Thoracic aorta (tissue), 2 donors: Measurements from ENCODE around the gene CDS2. TPM values are rescaled to one million over a fixed set of nuclear protein-coding genes. Genes with fewer than 3 reads are reported as not detected.

Experiments used
- ATAC-seq: fragments of 150-250 bp; one replicate; pipeline ENCODE4 v1.8.0; 2017; ENCODE audit warnings: low read depth; ENCODE audit not compliant: insufficient number of reproducible peaks, low FRiP score
- DNase-seq: peaks from one replicate; pipeline ENCODE4 v3.0.0-alpha.2; 2020; ENCODE audit warnings: low spot score
- H3K27ac ChIP-seq, 2 donors: fragments of 200-600 bp; sonication (generic); 1 replicate in 1 of 2; 2 replicates in 1 of 2; pipeline ENCODE4 v1.5.1; 2016; ENCODE audit warnings: mild to moderate bottlenecking in 2 of 2, moderate library complexity in 2 of 2
- H3K27me3 ChIP-seq: fragments of 200-600 bp; sonication (generic); replicated peaks from 2 replicates; pipeline ENCODE4 v1.6.0; 2016; ENCODE audit warnings: mild to moderate bottlenecking; ENCODE audit not compliant: insufficient read depth
- H3K36me3 ChIP-seq: fragments of 200-600 bp; sonication (generic); one replicate; pipeline ENCODE4 v1.5.1; 2016
- H3K4me1 ChIP-seq, 2 donors: fragments of 200-600 bp; sonication (generic); 1 replicate in 1 of 2; 2 replicates in 1 of 2; pipeline versions ENCODE4 v1.5.1 to v1.6.0; 2016; ENCODE audit warnings: low read depth in 2 of 2, mild to moderate bottlenecking in 1 of 2; ENCODE audit not compliant: control insufficient read depth in 1 of 2
- H3K4me3 ChIP-seq: fragments of 200-600 bp; sonication (generic); 2 replicates; pipeline ENCODE4 v1.5.1; 2016; ENCODE audit warnings: mild to moderate bottlenecking
- H3K9me3 ChIP-seq: fragments of 200-600 bp; sonication (generic); 2 replicates; pipeline ENCODE4 v1.5.1; 2016
- total RNA-seq, 2 donors: library from RNA; depleted of rRNA; stranded (reverse); fragments of >200 nt; gene quantifications; one replicate each; pipeline versions ENCODE4 v1.1.0 to v1.2.3, GENCODE V29; 2016
- TF ChIP-seq, protein P1 (sequence below): fragments of 200-600 bp; sonication (generic); IDR thresholded peaks from one replicate; pipeline ENCODE4 v1.5.1; 2019; ENCODE audit warnings: antibody characterized with exemption

The CDS2 gene
- total RNA-seq, 2 donors from 2014 or later = 63.6 to 85.6 TPM

DNA sequence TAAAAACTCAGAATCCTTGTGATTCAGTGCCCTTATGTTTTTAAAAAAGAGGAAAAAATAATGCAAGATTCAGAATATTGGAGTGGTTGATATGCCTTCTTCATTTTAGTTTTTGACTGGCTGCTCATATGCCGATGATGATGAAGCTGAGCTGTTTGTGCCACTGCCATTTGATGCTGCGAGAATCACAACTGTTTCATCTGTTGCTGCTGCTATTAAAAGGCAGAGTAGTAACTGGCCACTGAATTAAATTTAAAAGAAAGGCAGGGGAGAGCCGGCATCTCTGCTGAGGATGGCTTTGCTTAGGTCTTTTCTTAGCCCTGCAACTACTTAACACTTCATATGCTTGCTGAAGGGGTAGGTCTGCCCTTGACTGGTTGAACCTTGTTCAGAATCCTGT, 33.1 kb downstream of the CDS2 start:
- Histone ChIP-seq H3K4me1 (peaks cover 22 to 58% of the 10 kb centered on the region in 2 donors), H3K27me3 (no peaks in the 10 kb centered on the region), H3K9me3 (no peaks in the 10 kb centered on the region), H3K4me3 (no peak overlapping the region), H3K27ac (no peak overlapping the region), H3K36me3 (no peaks in the 10 kb centered on the region)
- DNase-seq (no peak), ATAC-seq (no peak)
- TF ChIP-seq, protein P1, sequence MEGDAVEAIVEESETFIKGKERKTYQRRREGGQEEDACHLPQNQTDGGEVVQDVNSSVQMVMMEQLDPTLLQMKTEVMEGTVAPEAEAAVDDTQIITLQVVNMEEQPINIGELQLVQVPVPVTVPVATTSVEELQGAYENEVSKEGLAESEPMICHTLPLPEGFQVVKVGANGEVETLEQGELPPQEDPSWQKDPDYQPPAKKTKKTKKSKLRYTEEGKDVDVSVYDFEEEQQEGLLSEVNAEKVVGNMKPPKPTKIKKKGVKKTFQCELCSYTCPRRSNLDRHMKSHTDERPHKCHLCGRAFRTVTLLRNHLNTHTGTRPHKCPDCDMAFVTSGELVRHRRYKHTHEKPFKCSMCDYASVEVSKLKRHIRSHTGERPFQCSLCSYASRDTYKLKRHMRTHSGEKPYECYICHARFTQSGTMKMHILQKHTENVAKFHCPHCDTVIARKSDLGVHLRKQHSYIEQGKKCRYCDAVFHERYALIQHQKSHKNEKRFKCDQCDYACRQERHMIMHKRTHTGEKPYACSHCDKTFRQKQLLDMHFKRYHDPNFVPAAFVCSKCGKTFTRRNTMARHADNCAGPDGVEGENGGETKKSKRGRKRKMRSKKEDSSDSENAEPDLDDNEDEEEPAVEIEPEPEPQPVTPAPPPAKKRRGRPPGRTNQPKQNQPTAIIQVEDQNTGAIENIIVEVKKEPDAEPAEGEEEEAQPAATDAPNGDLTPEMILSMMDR = no peak

DNA sequence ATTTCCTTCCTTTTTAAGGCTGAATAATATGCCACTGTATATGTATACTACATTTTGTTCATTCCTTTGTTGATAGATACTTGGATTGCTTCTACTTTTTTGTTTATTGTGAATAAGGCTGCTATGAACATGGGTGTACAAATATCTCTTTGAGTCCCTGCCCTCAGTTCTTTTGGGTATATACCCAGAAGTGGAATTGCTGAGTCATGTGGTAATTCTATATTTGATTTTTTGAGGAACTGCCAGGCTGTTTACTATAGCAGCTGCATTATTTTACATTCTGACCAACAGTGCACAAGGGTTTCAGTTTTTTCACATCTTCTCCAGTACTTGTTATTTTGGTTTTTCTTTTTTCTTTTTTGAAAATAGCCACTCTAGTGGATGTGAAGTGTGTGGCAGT, 34.1 kb downstream of the CDS2 start:
- TF ChIP-seq, protein P1 = no peak
- Histone ChIP-seq H3K4me1 (peaks cover 15 to 57% of the 10 kb centered on the region in 2 donors), H3K9me3 (no peaks in the 10 kb centered on the region), H3K4me3 (no peak overlapping the region), H3K36me3 (no peaks in the 10 kb centered on the region), H3K27ac (no peak overlapping the region), H3K27me3 (no peaks in the 10 kb centered on the region)
- no peak for DNase-seq
- ATAC-seq = no peak

DNA sequence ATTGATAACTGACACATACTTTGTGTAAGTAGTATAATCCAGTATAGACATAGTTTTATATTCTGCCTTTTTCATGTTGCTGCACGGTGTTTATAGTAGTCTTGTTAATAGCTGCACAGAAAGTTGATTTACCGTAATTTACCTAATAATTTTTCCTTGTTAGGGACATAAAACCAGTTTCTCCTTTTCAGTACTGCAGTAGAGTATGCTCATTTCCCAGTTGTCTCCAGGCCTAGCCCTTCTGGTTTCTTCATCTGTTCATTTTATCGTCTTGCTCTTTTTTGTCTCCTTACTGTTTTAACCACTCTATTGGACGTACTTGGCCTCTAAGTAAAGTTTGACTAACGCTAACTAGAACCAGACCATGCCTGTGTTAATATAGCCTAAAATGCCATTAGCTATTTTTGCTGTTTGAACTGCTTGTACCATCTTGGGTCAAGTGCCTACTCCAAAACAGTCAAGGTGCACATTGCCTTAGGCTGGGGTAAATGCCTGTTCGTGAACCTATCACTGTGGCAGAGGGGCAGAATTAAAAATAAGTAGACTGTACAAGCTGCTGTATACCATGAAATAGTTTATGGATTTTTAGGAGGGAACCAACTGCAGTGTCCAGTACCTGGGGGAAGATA, 34.8 kb downstream of the CDS2 start:
- TF ChIP-seq, protein P1 = no peak
- Histone ChIP-seq H3K27me3 (no peaks in the 10 kb centered on the region), H3K4me1 (peaks cover 7 to 56% of the 10 kb centered on the region in 2 donors), H3K36me3 (no peaks in the 10 kb centered on the region), H3K27ac (no peak overlapping the region), H3K4me3 (no peak overlapping the region), H3K9me3 (no peaks in the 10 kb centered on the region)
- no peak for ATAC-seq
- DNase-seq = no peak

DNA sequence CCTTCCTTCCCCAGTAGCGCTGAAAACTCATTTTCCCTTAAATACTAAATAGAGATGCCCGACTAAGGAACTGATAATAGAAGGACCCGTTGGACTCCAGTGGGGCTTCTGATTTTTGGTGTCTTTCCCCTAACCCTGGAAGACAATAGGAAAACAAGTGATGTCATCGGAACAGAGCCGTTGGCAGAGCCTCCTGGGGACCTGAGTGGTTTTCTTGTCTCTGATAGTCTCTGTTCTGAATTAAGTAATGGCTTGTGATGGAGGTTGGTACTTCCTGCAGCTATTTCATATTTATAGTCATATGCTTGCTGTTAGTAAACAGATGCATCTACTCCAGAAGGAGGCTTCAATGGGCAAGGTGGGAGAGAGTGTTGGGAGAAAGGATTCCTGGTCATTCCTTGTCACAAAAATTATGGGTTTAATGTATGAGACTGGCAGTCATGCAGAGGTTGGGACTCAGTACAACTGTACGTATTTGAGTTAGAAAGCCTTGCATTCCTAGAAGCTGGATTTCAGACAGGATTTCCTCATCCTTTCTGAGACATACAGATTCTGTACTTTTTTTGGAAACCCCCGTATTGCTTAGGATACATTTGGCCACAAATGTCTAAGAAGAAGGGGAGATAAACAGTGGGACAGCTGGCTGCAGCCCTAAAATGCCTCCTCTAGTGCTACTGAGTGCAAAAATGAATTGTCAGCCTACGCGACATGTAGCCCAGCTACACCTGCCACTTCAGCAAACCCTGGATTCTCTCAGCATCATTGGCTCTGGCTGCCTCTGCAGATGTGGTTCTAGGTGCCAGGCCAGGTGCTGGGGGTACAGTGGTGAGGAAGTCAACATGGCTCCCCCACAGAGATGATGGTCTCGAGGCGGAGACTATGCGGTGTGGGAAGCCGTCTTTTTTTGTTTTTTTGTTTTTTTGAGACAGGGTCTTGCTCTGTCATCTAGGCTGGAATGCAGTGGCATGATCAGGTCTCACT, 38.1 kb downstream of the CDS2 start:
- Histone ChIP-seq H3K4me3 (no peak overlapping the region), H3K4me1 (peaks cover 18 to 69% of the 10 kb centered on the region in 2 donors), H3K27ac (no peak overlapping the region), H3K27me3 (no peaks in the 10 kb centered on the region), H3K36me3 (no peaks in the 10 kb centered on the region), H3K9me3 (no peaks in the 10 kb centered on the region)
- TF ChIP-seq, protein P1 = peak; percentile 16
- DNase-seq = no peak
- ATAC-seq = no peak

DNA sequence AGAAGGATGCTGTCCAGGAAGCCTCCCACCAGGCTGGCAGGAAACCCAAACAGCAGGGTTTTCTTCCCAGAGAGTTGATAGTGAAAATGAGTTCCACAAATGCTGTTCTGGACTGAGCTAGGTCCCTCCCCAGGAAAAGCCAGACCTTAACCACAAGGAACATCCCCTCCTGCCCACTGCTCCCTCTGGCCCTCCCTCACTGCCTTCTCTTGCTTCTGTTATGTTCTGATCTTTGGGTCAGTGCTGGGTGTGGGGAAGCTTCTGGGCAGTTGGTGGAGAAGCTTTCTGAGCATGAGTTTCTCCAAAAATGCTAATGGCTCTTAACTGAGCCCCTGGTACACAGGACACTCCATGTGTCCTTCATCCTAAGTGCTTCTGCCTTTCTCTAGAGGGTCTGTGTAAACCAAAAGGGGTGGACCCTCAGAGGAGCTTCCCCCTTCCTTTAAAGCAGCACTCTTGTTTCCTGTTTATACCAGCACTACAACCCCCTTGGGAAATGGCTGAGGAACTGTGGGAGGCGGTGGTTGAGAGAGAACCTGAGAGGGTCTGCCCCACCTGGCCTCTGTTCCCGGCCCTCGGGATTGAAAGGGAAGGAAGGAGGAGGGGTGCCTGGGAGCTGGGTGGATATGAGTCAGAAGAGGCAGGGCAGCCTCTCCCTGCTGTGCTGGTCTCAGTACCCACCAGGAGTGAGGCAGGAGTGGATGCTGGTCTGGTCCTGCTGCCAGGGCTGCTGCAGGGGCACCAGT, 42.0 kb downstream of the CDS2 start:
- Histone ChIP-seq H3K36me3 (peaks cover 5% of the 10 kb centered on the region), H3K4me1 (peaks cover 40 to 90% of the 10 kb centered on the region in 2 donors), H3K27ac (peak overlapping the region; percentile 28 to 69), H3K27me3 (no peaks in the 10 kb centered on the region), H3K4me3 (peak overlapping the region; percentile 15), H3K9me3 (no peaks in the 10 kb centered on the region)
- TF ChIP-seq, protein P1 = no peak
- no peak for ATAC-seq
- no peak for DNase-seq
